GM18861 (cell line): Measurements from ENCODE around the gene BPIFB3.

Source experiments
- ATAC-seq: cut with Tn5 transposase; IDR thresholded peaks from one replicate; pipeline ENCODE4 v1.9.1; 2021; ENCODE audit not compliant: unreplicated experiment

BPIFB3 gene, protein sequence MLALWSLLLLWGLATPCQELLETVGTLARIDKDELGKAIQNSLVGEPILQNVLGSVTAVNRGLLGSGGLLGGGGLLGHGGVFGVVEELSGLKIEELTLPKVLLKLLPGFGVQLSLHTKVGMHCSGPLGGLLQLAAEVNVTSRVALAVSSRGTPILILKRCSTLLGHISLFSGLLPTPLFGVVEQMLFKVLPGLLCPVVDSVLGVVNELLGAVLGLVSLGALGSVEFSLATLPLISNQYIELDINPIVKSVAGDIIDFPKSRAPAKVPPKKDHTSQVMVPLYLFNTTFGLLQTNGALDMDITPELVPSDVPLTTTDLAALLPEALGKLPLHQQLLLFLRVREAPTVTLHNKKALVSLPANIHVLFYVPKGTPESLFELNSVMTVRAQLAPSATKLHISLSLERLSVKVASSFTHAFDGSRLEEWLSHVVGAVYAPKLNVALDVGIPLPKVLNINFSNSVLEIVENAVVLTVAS

DNA sequence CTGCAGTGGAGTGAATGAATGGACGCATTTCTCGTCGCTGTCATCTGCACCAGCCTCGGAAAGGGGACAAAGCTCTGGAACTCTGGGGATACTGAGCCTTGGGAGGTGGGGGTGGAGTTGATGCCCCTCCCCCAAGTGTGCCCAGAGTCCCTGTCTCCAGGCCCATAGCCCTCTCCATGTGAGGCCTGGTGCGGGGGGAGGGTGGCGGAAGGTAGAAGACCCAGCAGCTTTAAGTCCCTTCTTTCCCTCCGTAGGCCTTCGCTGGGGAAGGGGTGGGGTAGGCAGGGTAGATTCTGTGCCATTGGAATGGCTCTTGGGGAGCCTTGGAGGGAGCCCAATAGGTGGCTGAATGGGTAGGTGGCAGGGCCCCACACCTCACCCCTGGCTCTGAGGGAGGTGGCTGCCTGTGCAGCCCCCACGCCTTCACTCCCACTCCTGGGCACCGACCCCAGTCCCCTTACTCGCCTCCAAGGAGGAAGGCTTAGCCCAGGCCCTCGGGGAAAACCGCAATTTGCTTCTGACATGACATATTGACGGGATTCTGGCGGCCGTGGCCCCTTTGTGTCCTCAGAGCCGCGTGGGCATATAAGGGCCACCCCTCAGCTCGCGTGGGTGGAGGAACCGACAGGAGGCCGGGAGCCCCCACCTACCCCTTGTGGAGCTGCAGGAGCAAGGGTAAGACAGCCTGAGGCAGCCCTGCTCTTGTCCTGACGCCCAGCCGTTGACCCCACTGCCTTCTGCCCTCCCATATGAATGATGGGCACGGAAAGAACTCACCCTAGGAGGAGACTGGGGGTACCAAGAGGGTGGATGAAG, at the start of gene BPIFB3:
TSS of gene BPIFB3 (plus strand) at position 613 of the 816 bp plus-strand sequence. CDS start 1,533 bp downstream, outside the sequence.
- ATAC-seq = no peak

DNA sequence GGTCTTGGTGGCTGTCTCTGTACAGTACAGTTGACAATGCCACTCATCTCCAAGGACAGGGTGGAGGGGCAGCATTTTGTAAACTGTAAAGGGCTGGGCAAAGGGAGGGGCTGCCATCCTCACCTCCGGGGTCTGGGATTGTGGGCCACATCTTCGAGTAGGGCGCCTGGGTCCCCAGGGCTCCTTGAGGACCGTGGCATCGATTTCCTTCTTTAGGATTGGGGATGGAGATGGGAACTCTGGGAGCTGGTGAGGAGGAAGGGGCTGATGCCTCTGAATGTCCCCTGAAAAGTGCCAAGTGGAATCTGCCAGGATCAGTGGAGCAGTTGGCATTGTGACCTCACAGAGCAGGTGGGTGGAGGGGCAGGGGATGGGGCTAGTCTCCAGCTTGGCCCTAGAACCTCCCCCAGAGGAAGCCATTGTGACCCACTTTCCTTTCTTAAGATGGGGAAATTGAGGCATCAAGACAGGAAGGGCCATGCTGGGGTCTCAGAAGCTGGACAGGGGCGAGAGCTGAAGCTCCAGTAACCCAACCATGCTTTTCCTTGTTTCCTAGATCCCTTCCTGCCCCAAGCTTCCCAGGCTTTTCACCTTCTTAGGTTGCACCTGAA, 49.5 kb upstream of the BPIFB3 start, which contains the start of gene SUN5:
TSS of gene SUN5 (minus strand) at position 293 of the 611 bp plus-strand sequence. CDS start at position 200, 93 bp downstream.
- ATAC-seq = no peak

DNA sequence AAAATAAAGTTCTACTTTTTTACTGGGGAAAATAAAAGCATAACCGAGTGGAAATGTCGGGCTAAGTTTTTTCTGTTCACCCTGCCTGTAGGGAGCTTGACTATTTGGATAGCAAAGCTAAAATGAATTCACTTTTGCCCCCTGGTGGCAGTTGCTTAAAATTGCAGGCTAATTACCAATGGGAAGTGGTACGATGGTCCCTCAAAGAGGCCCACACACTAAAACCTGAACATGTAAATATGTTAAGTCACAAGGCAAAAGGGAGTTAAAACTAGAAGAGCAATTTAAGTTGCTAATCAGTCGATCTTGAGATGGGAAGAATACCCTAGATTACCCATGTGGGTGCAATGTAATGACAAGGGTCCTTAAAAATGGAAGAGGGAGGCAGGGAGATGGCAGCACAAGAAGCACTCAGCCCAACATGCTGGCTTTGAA, 48.6 kb upstream of the BPIFB3 start:
- ATAC-seq = no peak

DNA sequence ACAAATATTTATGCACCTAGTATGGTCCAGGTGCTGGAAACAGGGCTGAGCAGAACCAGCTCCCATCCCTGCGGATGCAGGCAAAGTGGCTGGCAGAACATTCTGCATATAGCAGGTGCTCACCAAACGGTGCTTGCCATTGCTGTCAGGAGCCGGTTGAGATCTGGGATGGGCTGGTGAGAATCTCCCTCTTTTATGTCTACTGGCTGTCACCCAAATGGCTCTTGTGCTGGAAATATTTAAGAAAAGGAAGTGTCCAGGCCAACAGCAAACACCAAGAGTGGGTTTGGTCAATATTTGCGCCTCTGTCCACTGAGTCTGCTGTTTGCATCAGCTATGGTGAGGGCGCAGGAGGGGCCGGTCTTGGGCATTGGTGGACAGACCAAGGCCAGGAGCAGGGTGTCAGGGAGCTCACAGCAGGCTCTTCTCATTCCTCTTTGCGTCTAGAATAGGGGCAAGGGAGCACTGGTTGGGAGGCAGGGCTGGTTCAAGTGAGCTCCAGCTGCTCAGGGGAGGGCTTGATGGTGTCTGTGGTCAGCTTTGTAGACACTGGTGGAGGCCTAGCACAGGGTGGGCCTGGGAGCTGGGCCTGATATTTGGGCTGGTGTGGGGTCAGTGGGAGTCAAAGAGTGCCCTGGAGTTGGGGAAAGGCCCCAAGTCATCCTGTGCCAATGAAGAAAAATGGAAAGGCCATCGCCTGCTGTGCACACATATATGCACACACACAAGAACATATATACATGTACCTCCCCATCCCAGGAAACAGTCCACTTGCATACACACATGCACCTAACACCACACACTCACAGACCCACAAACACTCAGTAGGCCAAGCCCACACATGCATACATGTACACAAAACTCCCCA, 47.6 kb upstream of the BPIFB3 start:
- ATAC-seq = no peak

DNA sequence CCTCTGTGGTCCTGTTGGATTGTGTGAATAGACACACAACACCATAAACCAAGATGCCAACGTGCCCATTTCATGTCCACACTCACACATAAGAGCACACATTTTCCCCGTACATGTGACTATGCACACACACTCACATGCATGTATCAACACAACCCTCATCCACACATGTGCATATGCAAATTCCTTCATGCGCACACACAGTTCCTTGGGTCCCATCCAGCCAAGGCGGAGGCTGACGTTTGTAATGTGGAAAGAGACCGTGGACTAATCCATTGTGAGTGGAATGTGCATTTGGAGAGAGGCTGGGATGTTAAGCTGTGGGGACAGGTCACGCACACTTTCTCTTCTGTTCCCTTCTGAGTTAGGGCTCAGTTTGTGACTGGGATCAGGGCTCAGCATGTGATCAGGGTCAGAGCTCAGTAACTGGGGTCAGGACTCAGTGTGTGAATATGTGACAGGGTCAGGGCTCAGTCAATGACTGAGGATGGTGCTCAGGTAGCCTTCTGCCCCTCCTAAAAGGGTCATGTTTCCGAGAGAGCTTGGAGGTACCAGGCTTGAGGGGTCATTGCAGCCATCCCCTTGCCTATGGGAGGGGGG, 46.8 kb upstream of the BPIFB3 start:
- no peak for ATAC-seq

DNA sequence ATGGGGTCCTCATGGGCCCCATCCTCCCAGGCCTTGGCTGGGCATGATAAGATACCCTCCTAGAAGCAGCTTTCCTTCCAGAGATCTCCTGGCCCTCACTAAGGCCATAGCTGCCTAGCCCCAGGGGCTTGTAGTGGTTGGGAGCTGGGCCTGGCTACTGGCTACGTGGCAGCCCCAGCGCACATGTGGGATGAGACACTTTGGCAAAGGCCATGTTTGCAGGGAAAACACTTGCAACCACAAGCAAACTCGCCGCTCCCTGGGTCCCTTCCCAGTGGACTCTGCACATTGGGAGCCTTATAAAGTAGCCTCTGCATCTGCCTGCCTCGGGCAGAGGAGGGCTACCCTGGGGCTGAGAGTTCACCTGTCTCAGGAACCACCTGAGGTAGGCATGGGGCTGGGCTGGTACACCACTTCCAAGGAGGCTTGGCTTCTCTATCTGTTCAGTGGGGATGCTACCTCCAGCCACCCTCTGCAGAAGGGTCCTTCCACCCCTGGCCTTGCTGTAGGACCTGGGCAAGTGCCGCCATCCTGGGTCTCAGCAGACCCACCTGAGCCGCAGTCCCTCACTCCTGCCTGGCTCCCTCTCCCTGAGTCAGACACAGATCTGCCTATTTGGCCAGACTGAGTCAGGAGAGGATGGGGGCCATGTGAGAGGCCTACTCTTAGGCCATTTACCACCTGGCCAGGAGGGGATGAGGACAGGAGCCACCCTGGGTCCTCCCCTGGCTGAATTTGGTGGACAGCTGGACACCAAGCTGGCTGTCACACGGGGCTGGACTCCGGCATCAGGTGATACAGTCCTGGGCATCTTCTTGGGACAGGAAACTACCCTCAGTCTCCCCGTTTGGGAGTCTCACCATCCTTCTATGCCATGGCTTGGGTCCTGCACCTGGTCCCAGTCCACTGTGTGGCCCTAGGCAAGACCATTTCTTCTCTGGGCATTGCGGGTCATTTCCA, 46.0 kb upstream of the BPIFB3 start, which contains the start of gene BPIFB2:
TSS of gene BPIFB2 (plus strand) at position 329 of the 960 bp plus-strand sequence. CDS start 871 bp downstream, outside the sequence.
- ATAC-seq = no peak

DNA sequence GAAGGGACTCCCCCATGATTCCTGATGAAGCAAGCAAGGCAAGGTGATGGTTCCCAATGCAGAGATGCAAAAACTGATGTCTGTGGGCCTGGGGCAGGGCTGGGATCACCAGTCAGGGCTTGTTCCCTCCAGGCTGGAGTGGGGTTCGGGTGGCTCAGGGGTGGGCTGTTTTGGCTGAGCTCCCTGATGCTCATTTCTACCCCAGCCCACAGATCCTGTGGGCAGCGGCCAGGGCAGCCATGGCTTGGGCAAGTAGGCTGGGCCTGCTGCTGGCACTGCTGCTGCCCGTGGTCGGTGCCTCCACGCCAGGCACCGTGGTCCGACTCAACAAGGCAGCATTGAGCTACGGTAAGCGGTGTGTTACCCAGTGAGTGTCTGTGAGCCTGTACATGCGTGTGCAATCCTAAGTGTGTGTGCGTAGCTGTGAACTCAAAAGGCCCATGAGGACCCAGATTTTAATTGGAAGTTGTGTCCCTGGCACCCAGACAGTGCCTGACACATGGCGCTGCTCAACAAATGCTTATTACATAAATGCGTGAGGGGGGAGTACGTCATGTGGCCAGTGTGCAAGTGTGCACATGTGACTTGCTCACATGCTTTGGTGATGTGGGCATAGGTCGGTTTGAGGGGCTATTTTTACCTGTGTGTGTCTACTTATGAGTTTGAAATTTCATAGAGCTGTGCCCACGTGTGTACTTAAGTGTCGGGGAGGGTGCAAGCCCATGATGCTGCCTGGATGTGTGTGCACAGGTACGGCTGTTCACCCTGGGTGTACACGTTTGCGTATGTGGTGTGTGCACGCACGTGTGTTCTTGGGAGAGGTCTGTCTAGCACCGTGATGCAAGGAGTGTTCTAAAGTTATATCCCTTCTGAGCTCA, 45.1 kb upstream of the BPIFB3 start:
- ATAC-seq = no peak

DNA sequence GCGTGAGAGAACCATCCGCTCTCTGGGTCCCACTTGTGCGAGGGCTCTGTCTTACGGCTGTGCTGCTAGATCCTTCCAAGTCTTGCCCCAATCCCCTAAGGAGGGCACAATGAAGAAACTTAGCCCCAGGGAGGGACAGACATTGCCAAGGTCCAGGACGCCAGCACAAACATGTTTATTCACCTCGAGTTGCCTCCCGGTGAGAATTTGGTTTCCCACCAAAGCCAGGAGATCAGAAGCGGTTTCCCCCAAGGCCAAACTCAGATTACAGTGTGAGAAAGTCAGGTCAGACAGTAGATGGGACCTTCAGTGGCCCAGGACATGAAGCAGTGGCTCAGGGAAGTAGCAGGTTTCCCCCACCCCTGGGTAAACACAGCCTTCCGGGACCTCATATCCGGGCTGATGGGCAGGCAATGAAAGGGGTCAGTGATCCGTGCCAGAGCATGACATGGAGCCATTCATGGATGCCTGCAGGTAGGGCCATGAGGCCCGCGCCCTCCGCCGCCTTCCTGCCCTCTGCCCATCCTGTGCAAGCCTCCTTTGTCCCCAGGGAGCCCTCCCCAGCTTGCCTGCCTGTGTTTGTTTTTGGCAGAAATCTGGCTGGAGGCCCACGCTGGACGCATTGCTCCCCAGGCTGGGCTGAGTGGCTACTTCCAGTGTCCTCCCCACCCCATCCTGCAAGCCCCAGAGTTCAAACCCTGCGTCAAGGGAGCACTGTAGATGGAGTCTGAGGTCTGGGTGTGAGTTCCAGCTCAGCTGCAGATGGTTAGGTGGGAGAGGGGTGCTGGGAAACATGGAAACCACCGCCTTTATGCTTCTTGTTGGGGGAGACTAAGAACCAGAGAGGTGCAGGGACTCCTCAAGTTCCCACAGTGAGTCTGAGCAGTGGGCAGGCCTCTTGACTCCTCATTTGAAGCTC, 44.2 kb upstream of the BPIFB3 start:
- no peak for ATAC-seq

DNA sequence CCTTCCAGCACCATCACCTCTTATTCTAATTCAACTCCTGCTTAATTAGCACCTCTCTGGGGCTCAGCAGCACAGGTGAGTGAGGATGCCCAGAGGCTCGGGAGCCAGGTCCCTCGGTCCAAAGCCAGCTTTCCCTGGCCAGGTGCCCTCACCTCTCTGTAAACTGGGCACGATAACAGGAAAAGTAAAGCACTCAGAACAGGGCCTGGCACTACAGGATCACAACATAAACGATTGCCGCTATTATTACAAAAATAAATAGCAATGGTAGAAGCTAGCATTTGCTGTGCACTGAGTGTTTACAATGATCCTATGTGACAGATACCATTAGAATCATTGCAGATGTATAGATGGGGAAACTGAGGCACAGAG, 43.6 kb upstream of the BPIFB3 start:
- ATAC-seq = no peak

DNA sequence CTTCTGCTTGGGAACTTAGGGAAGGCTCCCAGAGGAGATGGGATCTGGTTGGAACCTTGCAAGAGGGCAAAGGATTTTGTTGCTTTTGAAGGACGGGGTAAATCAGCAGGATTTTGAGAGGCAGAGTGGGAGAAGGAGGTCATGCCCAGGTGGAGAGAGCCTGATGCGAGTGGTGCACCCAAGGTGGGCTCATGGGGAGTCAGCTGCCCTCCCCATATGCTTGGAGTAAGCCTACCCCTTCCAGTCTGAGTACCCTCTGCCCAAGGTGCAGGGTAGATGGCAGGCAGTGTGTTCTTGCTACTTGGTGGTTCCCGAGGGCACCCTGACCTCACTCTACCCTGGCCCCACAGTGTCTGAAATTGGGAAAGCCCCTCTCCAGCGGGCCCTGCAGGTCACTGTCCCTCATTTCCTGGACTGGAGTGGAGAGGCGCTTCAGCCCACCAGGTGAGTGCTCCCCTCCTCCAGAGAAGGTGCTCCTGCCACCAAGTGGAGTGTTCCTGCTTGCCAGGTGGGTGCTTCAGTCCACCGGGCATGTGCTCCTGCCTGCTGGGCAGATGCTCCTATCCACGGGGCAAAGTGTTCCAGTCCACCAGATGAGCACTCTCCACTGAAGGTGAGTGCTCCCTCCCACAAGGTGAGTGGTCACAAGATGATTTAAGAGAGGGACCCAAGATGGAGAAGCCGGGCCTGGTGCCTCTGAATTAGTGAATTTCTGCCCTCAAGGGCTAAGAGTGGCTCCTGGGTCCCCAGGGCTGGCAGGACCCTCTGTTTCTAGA, 42.8 kb upstream of the BPIFB3 start:
- ATAC-seq = no peak

DNA sequence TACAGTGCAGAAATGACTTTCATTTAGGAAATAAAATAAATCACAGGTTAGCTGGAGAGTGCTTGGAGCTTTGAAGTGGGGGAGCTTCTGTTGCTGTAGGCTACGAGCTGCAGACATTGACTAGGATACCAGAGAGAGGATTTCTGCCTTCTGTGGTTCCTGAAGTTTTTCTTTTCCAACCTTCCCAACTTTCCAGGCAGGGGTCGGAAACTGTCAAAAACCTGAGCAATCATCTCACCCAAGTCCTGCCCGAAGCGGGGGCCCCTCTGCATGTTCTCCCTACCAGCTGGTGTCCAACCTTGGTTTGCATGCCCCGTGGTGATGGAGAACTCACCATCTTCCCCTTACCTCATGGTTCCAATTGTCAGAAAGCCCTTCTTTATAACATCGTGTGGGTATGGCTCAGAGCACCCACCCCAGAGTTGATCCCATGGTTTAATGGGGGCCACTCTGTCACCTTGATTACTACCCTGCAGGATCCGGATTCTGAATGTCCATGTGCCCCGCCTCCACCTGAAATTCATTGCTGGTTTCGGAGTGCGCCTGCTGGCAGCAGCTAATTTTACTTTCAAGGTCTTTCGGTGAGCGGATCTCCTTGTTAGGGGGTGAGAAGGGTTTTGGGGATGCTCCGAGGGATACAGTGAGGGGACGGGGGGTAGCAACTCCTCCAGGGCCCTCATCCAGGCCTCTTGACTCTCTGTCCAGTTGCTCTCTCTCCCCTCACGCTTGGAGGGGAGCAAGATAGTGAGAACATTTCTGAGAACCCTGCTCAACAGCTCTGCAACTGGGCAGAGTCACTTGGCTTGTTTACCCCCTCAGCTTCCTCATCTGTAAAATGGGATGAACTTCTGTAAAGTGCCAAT, 41.1 kb upstream of the BPIFB3 start:
- ATAC-seq = no peak

DNA sequence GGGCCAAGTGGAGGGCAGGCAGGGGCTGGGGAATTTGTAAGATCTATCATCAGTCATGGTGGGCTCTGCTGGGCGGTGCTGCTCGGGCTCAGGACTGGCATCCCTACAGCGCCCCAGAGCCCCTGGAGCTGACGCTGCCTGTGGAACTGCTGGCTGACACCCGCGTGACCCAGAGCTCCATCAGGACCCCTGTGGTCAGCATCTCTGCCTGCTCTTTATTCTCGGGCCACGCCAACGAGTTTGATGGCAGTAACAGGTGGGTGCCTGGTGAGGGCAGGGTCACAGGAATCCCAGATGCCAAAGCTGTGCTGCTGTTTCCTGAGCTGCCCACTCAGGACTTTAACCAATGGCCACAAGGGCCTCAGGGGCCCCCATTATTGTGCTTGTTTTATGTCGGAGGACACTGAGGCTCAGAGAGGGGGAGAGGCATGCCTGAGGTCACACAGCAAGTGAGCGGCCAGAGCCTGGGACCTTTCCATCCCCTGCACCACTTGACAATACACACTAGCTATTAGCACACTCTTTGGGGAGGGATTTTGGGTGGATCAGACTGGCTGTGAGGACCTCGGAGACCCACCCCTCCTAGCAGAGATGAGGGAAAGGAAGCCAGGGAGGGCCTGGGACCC, 39.9 kb upstream of the BPIFB3 start:
- ATAC-seq = no peak

DNA sequence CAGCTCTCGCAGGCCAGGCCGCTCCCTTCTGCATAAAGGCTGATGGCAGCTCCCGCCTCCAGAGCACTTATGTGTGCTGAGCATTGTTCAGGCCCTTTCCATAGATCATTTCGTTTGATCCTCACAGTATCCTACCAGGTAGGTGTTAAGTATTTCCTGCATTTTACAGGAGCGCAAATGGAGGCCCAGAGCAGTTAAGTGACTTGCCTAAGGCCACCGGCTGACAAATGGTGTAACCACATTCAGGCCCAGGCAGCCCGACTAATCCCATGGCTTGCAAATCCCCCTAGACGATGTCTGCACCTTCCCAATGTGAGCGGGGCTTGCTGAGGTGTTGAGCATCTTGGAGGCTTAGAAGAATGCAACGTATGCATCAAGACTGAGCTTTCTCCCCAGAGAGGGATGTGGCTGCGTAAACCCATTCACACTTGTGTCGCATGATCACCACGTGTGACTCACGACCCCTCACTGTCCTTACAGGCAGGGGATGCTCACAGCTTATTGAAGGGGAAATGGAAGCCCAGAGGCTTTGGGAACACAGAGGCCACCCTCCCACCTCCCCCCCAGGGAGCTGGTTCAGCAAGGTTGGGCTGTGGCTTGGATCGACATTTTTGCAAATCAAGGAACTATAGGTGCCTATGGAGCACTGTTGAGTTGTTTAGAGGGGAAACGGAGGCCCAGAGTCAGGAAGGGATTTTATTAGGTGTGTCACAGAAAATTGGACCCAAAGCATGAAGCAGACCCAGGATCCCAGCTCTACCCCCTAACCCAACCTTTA, 39.2 kb upstream of the BPIFB3 start:
- ATAC-seq = no peak

DNA sequence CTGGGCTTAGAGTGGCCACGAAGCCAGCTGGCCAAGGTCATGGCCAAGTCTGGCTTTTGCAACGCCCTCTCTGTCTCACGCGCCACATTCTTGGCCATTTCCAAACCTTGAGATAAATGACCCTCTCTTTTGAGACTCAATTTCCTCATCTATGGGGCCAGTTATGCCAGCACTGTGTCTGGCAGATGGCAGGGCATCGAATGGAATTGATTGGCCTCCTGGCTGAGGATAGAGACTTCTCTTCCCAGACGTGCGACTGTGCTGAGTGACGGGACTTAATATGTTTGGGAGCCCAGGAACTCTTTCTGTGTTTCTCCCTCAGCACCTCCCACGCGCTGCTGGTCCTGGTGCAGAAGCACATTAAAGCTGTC, 38.6 kb upstream of the BPIFB3 start:
- ATAC-seq = no peak
